GM19438 (cell line): ENCODE measurements around the gene CHERP.
"Not testable (repeated sequence)": the region's sequence is repeated elsewhere in the genome, so short reads cannot be mapped to it uniquely, and the experiment has no call there.

ENCODE experiments used
- ATAC-seq: cut with Tn5 transposase; IDR thresholded peaks from one replicate; pipeline ENCODE4 v1.9.1; 2021; ENCODE audit warnings: low read depth; ENCODE audit not compliant: unreplicated experiment

Gene CHERP

GRCh38 chr19:16486476-16486875, 55.8 kb downstream of the CHERP start:
- not testable (repeated sequence) for ATAC-seq

DNA sequence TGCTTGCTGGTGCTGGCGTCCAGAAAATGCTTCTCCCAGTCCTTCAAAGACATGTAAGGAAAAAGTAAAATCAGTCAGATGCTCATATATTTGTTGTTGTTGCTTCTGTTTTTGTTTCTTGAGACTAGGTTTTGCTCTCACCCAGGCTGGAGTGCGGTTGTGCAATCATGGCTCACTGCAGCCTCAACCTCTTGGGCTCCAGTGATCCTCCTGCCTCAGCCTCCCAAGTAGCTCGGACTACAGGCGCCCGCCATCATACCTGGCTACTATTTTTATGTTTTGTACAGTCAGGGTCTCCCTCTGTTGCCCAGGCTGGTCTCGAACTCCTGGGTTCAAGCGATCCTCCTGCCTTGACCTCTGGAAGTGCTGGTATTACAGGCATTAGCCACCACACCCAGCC, 59.5 kb downstream of the CHERP start:
- ATAC-seq: no peak

DNA sequence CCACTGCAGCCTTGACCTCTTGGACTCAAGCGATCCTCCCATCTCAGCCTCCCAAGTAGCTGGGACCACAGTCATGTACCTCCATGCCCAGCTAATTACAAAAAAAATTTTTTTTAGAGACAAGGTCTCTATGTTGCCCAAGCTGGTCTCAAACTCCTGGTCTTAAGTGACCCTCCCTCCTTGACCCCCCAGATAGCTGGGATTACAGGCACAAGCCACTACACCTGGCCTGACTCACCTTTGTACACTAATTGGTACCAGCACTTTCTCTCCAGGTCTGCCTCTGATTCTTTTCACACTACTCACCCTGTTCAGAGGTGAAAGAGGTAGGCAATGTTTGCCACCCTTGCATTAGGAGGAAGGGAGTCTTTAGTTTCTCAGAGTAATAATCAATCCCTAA, 64.9 kb downstream of the CHERP start:
- ATAC-seq: no peak

- ATAC-seq: no peak
These were observed 65.8 kb downstream of the CHERP start for GRCh38 chr19:16476401-16476800.

GRCh38 chr19:16473875-16474392, 68.3 kb downstream of the CHERP start:
- ATAC-seq: no peak

DNA sequence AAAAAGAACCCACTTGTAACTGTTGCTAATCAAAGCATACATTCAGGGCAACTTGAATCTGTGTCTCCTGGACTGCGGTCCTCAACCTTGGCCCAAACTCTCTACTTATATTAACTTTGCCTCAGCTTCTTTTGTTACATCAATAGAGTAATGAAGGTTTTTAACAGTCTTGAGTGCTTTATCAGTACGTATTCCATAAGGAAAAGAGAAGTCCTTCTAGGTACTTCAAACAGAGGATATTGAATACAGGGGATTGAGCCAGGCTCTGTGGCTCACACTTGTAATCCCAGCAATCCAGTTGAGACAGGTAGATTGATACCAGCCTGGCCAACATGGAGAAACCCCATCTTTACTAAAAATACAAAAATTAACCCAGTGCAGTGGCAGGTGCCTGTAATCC, 69.2 kb downstream of the CHERP start:
- no peak for ATAC-seq

- not testable (repeated sequence) for ATAC-seq
These were observed 69.7 kb downstream of the CHERP start for GRCh38 chr19:16472559-16472899.

DNA sequence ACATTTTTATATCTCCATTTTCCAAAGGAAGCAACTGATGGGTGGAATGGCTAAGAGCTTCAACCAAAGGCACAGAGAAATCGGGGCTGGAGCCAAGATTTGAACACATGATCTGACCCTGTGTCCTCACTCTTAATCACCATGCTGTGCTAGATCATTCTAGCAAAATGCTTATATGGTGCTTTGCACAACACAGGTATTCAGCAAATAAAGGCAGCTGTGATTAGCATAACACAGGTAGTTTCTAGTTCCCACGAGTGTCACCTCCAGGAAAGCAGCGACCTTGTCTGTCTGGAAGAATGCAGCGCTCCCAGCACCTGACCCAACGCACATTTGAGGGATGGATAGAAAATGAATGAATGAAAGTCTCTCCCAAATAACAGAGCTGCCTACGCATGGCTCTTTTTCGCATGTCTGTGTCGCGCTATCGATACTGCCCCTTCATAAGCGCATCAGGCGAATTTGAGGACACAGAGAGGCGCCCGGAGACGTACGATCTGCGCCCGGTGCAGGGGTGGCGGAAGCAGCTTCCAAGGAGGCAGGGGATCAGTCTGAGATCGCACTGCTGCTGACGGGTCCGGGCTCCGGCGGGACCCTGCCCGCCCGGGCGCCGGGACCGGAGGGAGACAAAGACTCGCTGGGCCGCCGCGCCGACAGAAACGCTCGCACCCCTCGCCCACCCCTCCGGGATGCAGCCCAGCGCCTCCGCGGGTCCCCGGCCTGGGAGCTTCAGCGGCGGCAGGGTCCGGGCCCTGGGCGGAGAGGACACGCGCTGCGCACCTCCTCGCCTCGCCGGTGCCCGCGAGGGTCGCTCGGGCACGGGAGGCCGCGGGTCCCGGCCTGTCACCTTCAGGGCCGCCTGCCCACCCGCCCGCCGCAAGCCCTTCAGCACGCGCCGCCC, 71.1 kb downstream of the CHERP start:
- peak; percentile 10 for ATAC-seq

- no peak for ATAC-seq
These were observed 71.7 kb downstream of the CHERP start for GRCh38 chr19:16470541-16470910.
